ENCODE results near the gene ATP13A4. TPM values are rescaled to one million over a fixed set of nuclear protein-coding genes. Genes with fewer than 3 reads are reported as not detected.

ATP13A4 gene
- total RNA-seq, 3 donors from 2014 or later (not counting 1 experiment from before 2014, with no cell fraction given) = 1.3 to 3.9 (median 3.6) TPM

- no peak overlapping the region for H3K4me3 ChIP-seq (ENCODE audit: low read length)
- DNase-seq (no peak), ATAC-seq (no peak)
- H3K4me1 ChIP-seq (ENCODE audit: control insufficient read depth, insufficient read depth, low read length) = no peaks in the 10 kb centered on the region
- no peaks in the 10 kb centered on the region for H3K27me3 Mint-ChIP-seq (ENCODE audit: low read depth in 2 of 2)
- no peaks in the 10 kb centered on the region for H3K36me3 ChIP-seq (ENCODE audit: control insufficient read depth, insufficient read depth, low read length)
- peaks cover 2% of the 10 kb centered on the region for H3K27me3 ChIP-seq (ENCODE audit: control insufficient read depth, insufficient read depth, low read length)
- H3K9me3 Mint-ChIP-seq = no peaks in the 10 kb centered on the region
- intact Hi-C loops (cut with micrococcal nuclease) = no loop called here
- no peak overlapping the region for H3K27ac Mint-ChIP-seq
- no peak for TF ChIP-seq CTCF (IDR thresholded peaks at IDR 0.05)
- no peaks in the 10 kb centered on the region for H3K4me1 Mint-ChIP-seq
- no peaks in the 10 kb centered on the region for H3K9me3 ChIP-seq (ENCODE audit: control insufficient read depth, insufficient read depth, low read length)
- H3K36me3 Mint-ChIP-seq = no peaks in the 10 kb centered on the region
- no peak overlapping the region for H3K27ac ChIP-seq (ENCODE audit: low read length)
- 13% methylated on average over 1 of the region's 1 CpG for WGBS (ENCODE audit: insufficient coverage)
- no peak overlapping the region for H3K4me3 Mint-ChIP-seq
Measured at GRCh38 chr3:193367868-193368267, 186.8 kb downstream of the ATP13A4 start.

GRCh38 chr3:193357291-193357690 is 197.4 kb downstream of the ATP13A4 start:
- Mint-ChIP-seq H3K27ac (no peak overlapping the region), H3K27me3 (ENCODE audit: low read depth in 2 of 2) (peaks cover 0 to 4% of the 10 kb centered on the region in 2 donors), H3K4me1 (no peaks in the 10 kb centered on the region), H3K9me3 (peaks cover 4 to 7% of the 10 kb centered on the region in 2 donors), H3K4me3 (no peak overlapping the region), H3K36me3 (no peaks in the 10 kb centered on the region)
- H3K27me3 ChIP-seq (ENCODE audit: control insufficient read depth, insufficient read depth, low read length) = no peaks in the 10 kb centered on the region
- 84% methylated on average over 3 of the region's 3 CpGs for WGBS (ENCODE audit: insufficient coverage)
- no peak overlapping the region for H3K4me3 ChIP-seq (ENCODE audit: low read length)
- no peaks in the 10 kb centered on the region for H3K36me3 ChIP-seq (ENCODE audit: control insufficient read depth, insufficient read depth, low read length)
- no peak for DNase-seq
- H3K27ac ChIP-seq (ENCODE audit: low read length) = no peak overlapping the region
- no peaks in the 10 kb centered on the region for H3K9me3 ChIP-seq (ENCODE audit: control insufficient read depth, insufficient read depth, low read length)
- TF ChIP-seq CTCF (IDR thresholded peaks at IDR 0.05) = no peak
- no peaks in the 10 kb centered on the region for H3K4me1 ChIP-seq (ENCODE audit: control insufficient read depth, insufficient read depth, low read length)
- no peak for ATAC-seq
- intact Hi-C loops (cut with micrococcal nuclease) = no loop called here

GRCh38 chr3:193354423-193354822 is 200.3 kb downstream of the ATP13A4 start:
- Mint-ChIP-seq H3K9me3 (peaks cover 4 to 7% of the 10 kb centered on the region in 2 donors), H3K4me3 (no peak overlapping the region), H3K4me1 (no peaks in the 10 kb centered on the region), H3K36me3 (no peaks in the 10 kb centered on the region), H3K27me3 (ENCODE audit: low read depth in 2 of 2) (peaks cover 0 to 4% of the 10 kb centered on the region in 2 donors), H3K27ac (no peak overlapping the region)
- no peaks in the 10 kb centered on the region for H3K9me3 ChIP-seq (ENCODE audit: control insufficient read depth, insufficient read depth, low read length)
- H3K27ac ChIP-seq (ENCODE audit: low read length) = no peak overlapping the region
- no peaks in the 10 kb centered on the region for H3K4me1 ChIP-seq (ENCODE audit: control insufficient read depth, insufficient read depth, low read length)
- H3K27me3 ChIP-seq (ENCODE audit: control insufficient read depth, insufficient read depth, low read length) = no peaks in the 10 kb centered on the region
- intact Hi-C loops (cut with micrococcal nuclease) = no loop called here
- no peak for ATAC-seq
- no peak for TF ChIP-seq CTCF (IDR thresholded peaks at IDR 0.05)
- WGBS (ENCODE audit: insufficient coverage) = 81% methylated on average over 4 of the region's 5 CpGs
- no peak overlapping the region for H3K4me3 ChIP-seq (ENCODE audit: low read length)
- no peaks in the 10 kb centered on the region for H3K36me3 ChIP-seq (ENCODE audit: control insufficient read depth, insufficient read depth, low read length)
- DNase-seq = no peak

Other genes starting within 250 kb of the ATP13A4 start
- not detected for gene ATP13A5, start 176.1 kb downstream of the ATP13A4 start, total RNA-seq
- 10 to 100 TPM; 52.6 to 72.0 (median 57.5) TPM for gene OPA1, start 38.3 kb upstream of the ATP13A4 start, total RNA-seq

Data from natural killer cell (primary cell).